ENCODE results near the gene THSD7A. TPM values are rescaled to one million over a fixed set of nuclear protein-coding genes. Genes with fewer than 3 reads are reported as not detected.

THSD7A gene
- 0.06 and 0.20 TPM in 2 replicates for total RNA-seq (2014; rRNA removed; shearing (Covaris generic); ENCODE audit: low replicate concordance)

- DNase-seq (ENCODE audit: low read depth), result peak; percentile 70
- in situ Hi-C loops (cut with HindIII; ENCODE audit: low pct_unique_long_range_greater_than_20kb, low sequenced_read_pairs), result no loop called here
These were observed at the start of gene THSD7A for GRCh38 chr7:11831736-11832495. TSS of gene THSD7A (minus strand) at chr7:11832198. CDS start at chr7:11831946, 252 bp downstream.

- DNase-seq (ENCODE audit: low read depth), result no peak
- in situ Hi-C loops (cut with HindIII; ENCODE audit: low pct_unique_long_range_greater_than_20kb, low sequenced_read_pairs), result no loop called here
These were observed 49.7 kb upstream of the THSD7A start for GRCh38 chr7:11881680-11882079.

GRCh38 chr7:11875635-11876034 lies 43.6 kb upstream of the THSD7A start:
- in situ Hi-C loops (cut with HindIII; ENCODE audit: low pct_unique_long_range_greater_than_20kb, low sequenced_read_pairs), result no loop called here
- DNase-seq (ENCODE audit: low read depth), result no peak

- in situ Hi-C loops (cut with HindIII; ENCODE audit: low pct_unique_long_range_greater_than_20kb, low sequenced_read_pairs), result no loop called here
These were observed 33.7 kb upstream of the THSD7A start for GRCh38 chr7:11865671-11866070.

GRCh38 chr7:11858622-11859302 lies 26.8 kb upstream of the THSD7A start:
- in situ Hi-C loops (cut with HindIII; ENCODE audit: low pct_unique_long_range_greater_than_20kb, low sequenced_read_pairs), result no loop called here
- DNase-seq (ENCODE audit: low read depth), result no peak

More at GRCh38 chr7:11865671-11866070, 33.7 kb upstream of the THSD7A start:
- no peak for DNase-seq (ENCODE audit: low read depth)

GRCh38 chr7:11858026-11858425 lies 26.0 kb upstream of the THSD7A start:
- in situ Hi-C loops (cut with HindIII; ENCODE audit: low pct_unique_long_range_greater_than_20kb, low sequenced_read_pairs), result no loop called here
- no peak for DNase-seq (ENCODE audit: low read depth)

GRCh38 chr7:11848251-11848650 lies 16.3 kb upstream of the THSD7A start:
- in situ Hi-C loops (cut with HindIII; ENCODE audit: low pct_unique_long_range_greater_than_20kb, low sequenced_read_pairs), result no loop called here
- no peak for DNase-seq (ENCODE audit: low read depth)

GRCh38 chr7:11847336-11847735 lies 15.3 kb upstream of the THSD7A start:
- DNase-seq (ENCODE audit: low read depth), result no peak
- in situ Hi-C loops (cut with HindIII; ENCODE audit: low pct_unique_long_range_greater_than_20kb, low sequenced_read_pairs), result no loop called here

- DNase-seq (ENCODE audit: low read depth), result no peak
- in situ Hi-C loops (cut with HindIII; ENCODE audit: low pct_unique_long_range_greater_than_20kb, low sequenced_read_pairs), result no loop called here
These were observed 14.5 kb upstream of the THSD7A start for GRCh38 chr7:11846361-11846955.

GRCh38 chr7:11843113-11843765 lies 11.2 kb upstream of the THSD7A start:
- in situ Hi-C loops (cut with HindIII; ENCODE audit: low pct_unique_long_range_greater_than_20kb, low sequenced_read_pairs), result no loop called here
- peak; percentile 33 for DNase-seq (ENCODE audit: low read depth)

GRCh38 chr7:11841657-11842056 lies 9.7 kb upstream of the THSD7A start:
- no peak for DNase-seq (ENCODE audit: low read depth)
- in situ Hi-C loops (cut with HindIII; ENCODE audit: low pct_unique_long_range_greater_than_20kb, low sequenced_read_pairs), result no loop called here

- DNase-seq (ENCODE audit: low read depth), result peak; percentile 12
- in situ Hi-C loops (cut with HindIII; ENCODE audit: low pct_unique_long_range_greater_than_20kb, low sequenced_read_pairs), result no loop called here
These were observed 3.3 kb upstream of the THSD7A start for GRCh38 chr7:11835260-11835659.

- in situ Hi-C loops (cut with HindIII; ENCODE audit: low pct_unique_long_range_greater_than_20kb, low sequenced_read_pairs), result no loop called here
- DNase-seq (ENCODE audit: low read depth), result peak; percentile 12
These were observed 1.4 kb upstream of the THSD7A start for GRCh38 chr7:11833431-11833830.

- in situ Hi-C loops (cut with HindIII; ENCODE audit: low pct_unique_long_range_greater_than_20kb, low sequenced_read_pairs), result no loop called here
- no peak for DNase-seq (ENCODE audit: low read depth)
These were observed 752 bp downstream of the THSD7A start for GRCh38 chr7:11831156-11831735.

GRCh38 chr7:11830582-11831155 lies 1.3 kb downstream of the THSD7A start:
- no peak for DNase-seq (ENCODE audit: low read depth)
- in situ Hi-C loops (cut with HindIII; ENCODE audit: low pct_unique_long_range_greater_than_20kb, low sequenced_read_pairs), result no loop called here

- in situ Hi-C loops (cut with HindIII; ENCODE audit: low pct_unique_long_range_greater_than_20kb, low sequenced_read_pairs), result no loop called here
- no peak for DNase-seq (ENCODE audit: low read depth)
These were observed 2.0 kb downstream of the THSD7A start for GRCh38 chr7:11829954-11830353.

- in situ Hi-C loops (cut with HindIII; ENCODE audit: low pct_unique_long_range_greater_than_20kb, low sequenced_read_pairs), result no loop called here
- no peak for DNase-seq (ENCODE audit: low read depth)
These were observed 12.1 kb downstream of the THSD7A start for GRCh38 chr7:11819947-11820346.

- in situ Hi-C loops (cut with HindIII; ENCODE audit: low pct_unique_long_range_greater_than_20kb, low sequenced_read_pairs), result no loop called here
- DNase-seq (ENCODE audit: low read depth), result no peak
These were observed 12.7 kb downstream of the THSD7A start for GRCh38 chr7:11819271-11819670.

All from Caki2 (cell line).